ENCODE results near the gene RBM12.

GRCh38 chr20:35638751-35639150, 25.9 kb downstream of the RBM12 start:
- TF ChIP-seq CTCF (IDR thresholded peaks at IDR 0.05) (no peak), POLR2AphosphoS5 (IDR thresholded peaks at IDR 0.05) (no peak)

Measured in transverse colon (tissue), 4 donors.